Astrocyte (in vitro differentiated cells and primary cell): ENCODE data around the gene VEPH1. TPM values are rescaled to one million over a fixed set of nuclear protein-coding genes. Genes with fewer than 3 reads are reported as not detected.

Source experiments
- DNase-seq: peaks from one replicate; pipeline ENCODE4 v3.0.0-alpha.2; 2010; ENCODE audit warnings: low read depth
- FAIRE-seq: peaks from 2 replicates; lab custom pipeline; 2011; peaks lifted over from hg19 to GRCh38; lab: Jason Lieb, UNC
- H2AFZ ChIP-seq: 2 replicates; pipeline ENCODE4 v1.6.0; 2012; ENCODE audit warnings: low read depth, low read length, inconsistent platforms
- H3K27ac ChIP-seq: 2 replicates; pipeline ENCODE4 v1.5.1; 2011; ENCODE audit warnings: low read depth, low read length, inconsistent platforms
- H3K27me3 ChIP-seq: 2 replicates; pipeline ENCODE4 v1.6.0; 2011; ENCODE audit warnings: low read length, inconsistent platforms; ENCODE audit not compliant: insufficient read depth
- H3K36me3 ChIP-seq: 2 replicates; pipeline ENCODE4 v1.5.1; 2011; ENCODE audit warnings: low read length, inconsistent platforms; ENCODE audit not compliant: insufficient read depth
- H3K4me1 ChIP-seq: 2 replicates; pipeline ENCODE4 v1.5.1; 2011; ENCODE audit warnings: low read length, inconsistent platforms; ENCODE audit not compliant: insufficient read depth
- H3K4me2 ChIP-seq: 2 replicates; pipeline ENCODE4 v1.6.0; 2012; ENCODE audit warnings: low read length, inconsistent platforms
- H3K4me3 ChIP-seq: 2 replicates; pipeline ENCODE4 v1.5.1; 2011; ENCODE audit warnings: low read depth, mild to moderate bottlenecking, low read length, inconsistent platforms; ENCODE audit not compliant: insufficient read depth
- H3K79me2 ChIP-seq: 2 replicates; pipeline ENCODE4 v1.6.0; 2012; ENCODE audit warnings: mild to moderate bottlenecking, low read length, inconsistent platforms; ENCODE audit not compliant: insufficient read depth
- H3K9ac ChIP-seq: 2 replicates; pipeline ENCODE4 v1.6.0; 2012; ENCODE audit warnings: mild to moderate bottlenecking, low read length, inconsistent platforms
- H3K9me3 ChIP-seq: 2 replicates; pipeline ENCODE4 v1.5.1; 2012; ENCODE audit warnings: low read depth, mild to moderate bottlenecking, low read length, inconsistent platforms; ENCODE audit not compliant: insufficient read depth
- H4K20me1 ChIP-seq: 2 replicates; pipeline ENCODE4 v1.6.0; 2012; ENCODE audit warnings: low read length, inconsistent platforms; ENCODE audit not compliant: insufficient read depth
- H3K27ac Mint-ChIP-seq: one replicate; pipeline ENCODE4 v1.8.0; 2021; ENCODE audit warnings: mild to moderate bottlenecking, mixed read lengths; ENCODE audit not compliant: unreplicated experiment
- H3K27me3 Mint-ChIP-seq: one replicate; pipeline ENCODE4 v1.8.0; 2021; ENCODE audit warnings: low read depth, mixed read lengths; ENCODE audit not compliant: unreplicated experiment
- H3K36me3 Mint-ChIP-seq: one replicate; pipeline ENCODE4 v1.8.0; 2021; ENCODE audit warnings: low read depth, mixed read lengths; ENCODE audit not compliant: unreplicated experiment
- H3K4me1 Mint-ChIP-seq: one replicate; pipeline ENCODE4 v1.8.0; 2021; ENCODE audit warnings: low read depth, mixed read lengths; ENCODE audit not compliant: unreplicated experiment
- H3K4me3 Mint-ChIP-seq: one replicate; pipeline ENCODE4 v1.8.0; 2021; ENCODE audit warnings: mild to moderate bottlenecking, moderate library complexity, mixed read lengths; ENCODE audit not compliant: unreplicated experiment
- H3K9me3 Mint-ChIP-seq: one replicate; pipeline ENCODE4 v1.8.0; 2021; ENCODE audit warnings: mild to moderate bottlenecking, mixed read lengths; ENCODE audit not compliant: unreplicated experiment
- EZH2 ChIP-seq: IDR thresholded peaks from 2 replicates; pipeline ENCODE4 v1.6.1; 2012; ENCODE audit warnings: mild to moderate bottlenecking, low read length, inconsistent platforms; ENCODE audit not compliant: insufficient read depth
- total RNA-seq: library from RNA; stranded (reverse); gene quantifications from 2 replicates; pipeline ENCODE4 v1.2.1, GENCODE V29; 2021
- TF ChIP-seq, protein P1 (sequence below): IDR thresholded peaks from 2 replicates; pipeline ENCODE4 v1.5.1; 2011; ENCODE audit warnings: low read depth, mild to moderate bottlenecking, inconsistent platforms, low read length, moderate library complexity; ENCODE audit not compliant: insufficient read depth

The VEPH1 gene
- total RNA-seq, 1 donor from 2014 or later = 9.4 TPM

DNA sequence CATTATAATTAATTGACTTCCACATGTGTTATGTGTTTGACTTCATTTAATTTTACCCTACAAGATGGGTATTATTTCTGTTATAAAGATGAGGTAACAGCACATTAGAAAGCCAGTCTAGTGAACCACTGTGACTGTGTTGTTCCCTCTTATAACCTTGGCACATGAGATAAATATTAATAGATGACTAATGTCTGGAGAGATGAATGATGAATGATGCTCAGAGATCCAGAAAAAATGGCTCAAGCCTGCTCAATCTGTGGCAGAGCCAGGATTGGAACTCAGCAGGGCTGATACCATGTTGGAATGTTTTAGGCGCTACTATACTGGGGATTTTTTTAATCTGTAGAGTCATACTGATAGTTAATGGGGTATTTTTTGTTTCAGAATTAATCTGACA, 185.3 kb downstream of the VEPH1 start:
- Histone ChIP-seq H3K4me1 (no peaks in the 10 kb centered on the region), H3K79me2 (no peaks in the 10 kb centered on the region), H3K27ac (no peak overlapping the region), H4K20me1 (no peaks in the 10 kb centered on the region), H3K27me3 (no peaks in the 10 kb centered on the region), H3K9ac (no peak overlapping the region), H3K9me3 (no peaks in the 10 kb centered on the region), H3K36me3 (no peaks in the 10 kb centered on the region), H3K4me3 (no peak overlapping the region), H3K4me2 (no peak overlapping the region), H2AFZ (no peak overlapping the region)
- no peaks in the 10 kb centered on the region for H3K27me3 Mint-ChIP-seq
- H3K4me1 Mint-ChIP-seq = no peaks in the 10 kb centered on the region
- DNase-seq (no peak), FAIRE-seq (no peak)
- H3K4me3 Mint-ChIP-seq = no peak overlapping the region
- TF ChIP-seq, protein P1, sequence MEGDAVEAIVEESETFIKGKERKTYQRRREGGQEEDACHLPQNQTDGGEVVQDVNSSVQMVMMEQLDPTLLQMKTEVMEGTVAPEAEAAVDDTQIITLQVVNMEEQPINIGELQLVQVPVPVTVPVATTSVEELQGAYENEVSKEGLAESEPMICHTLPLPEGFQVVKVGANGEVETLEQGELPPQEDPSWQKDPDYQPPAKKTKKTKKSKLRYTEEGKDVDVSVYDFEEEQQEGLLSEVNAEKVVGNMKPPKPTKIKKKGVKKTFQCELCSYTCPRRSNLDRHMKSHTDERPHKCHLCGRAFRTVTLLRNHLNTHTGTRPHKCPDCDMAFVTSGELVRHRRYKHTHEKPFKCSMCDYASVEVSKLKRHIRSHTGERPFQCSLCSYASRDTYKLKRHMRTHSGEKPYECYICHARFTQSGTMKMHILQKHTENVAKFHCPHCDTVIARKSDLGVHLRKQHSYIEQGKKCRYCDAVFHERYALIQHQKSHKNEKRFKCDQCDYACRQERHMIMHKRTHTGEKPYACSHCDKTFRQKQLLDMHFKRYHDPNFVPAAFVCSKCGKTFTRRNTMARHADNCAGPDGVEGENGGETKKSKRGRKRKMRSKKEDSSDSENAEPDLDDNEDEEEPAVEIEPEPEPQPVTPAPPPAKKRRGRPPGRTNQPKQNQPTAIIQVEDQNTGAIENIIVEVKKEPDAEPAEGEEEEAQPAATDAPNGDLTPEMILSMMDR = no peak
- no peak for TF ChIP-seq EZH2
- no peak overlapping the region for H3K27ac Mint-ChIP-seq
- no peaks in the 10 kb centered on the region for H3K9me3 Mint-ChIP-seq
- H3K36me3 Mint-ChIP-seq = no peaks in the 10 kb centered on the region

DNA sequence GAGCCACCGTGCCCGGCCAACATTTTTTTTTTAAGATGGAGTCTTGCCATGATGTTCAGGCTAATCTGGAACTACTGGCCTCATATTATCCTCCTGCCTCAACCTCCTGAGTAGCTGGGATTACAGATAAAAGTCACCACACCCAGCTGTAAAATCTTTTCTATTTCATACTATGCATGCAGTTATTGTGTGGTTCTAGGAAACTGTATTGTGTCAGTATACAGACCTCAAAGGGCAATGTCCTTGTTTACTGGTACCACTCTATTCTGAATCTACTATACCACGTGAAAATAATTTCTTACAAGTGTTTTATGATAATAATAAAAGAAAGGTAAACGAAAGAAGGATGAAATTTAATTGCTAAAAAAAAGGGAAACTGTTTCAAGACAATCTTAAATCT, 190.0 kb downstream of the VEPH1 start:
- Mint-ChIP-seq H3K36me3 (no peaks in the 10 kb centered on the region), H3K27ac (no peak overlapping the region), H3K27me3 (no peaks in the 10 kb centered on the region), H3K4me1 (no peaks in the 10 kb centered on the region), H3K4me3 (no peak overlapping the region), H3K9me3 (no peaks in the 10 kb centered on the region)
- TF ChIP-seq EZH2 = no peak
- TF ChIP-seq, protein P1 = no peak
- Histone ChIP-seq H3K79me2 (no peaks in the 10 kb centered on the region), H3K27ac (no peak overlapping the region), H4K20me1 (no peaks in the 10 kb centered on the region), H3K4me2 (no peak overlapping the region), H3K9me3 (no peaks in the 10 kb centered on the region), H3K4me1 (no peaks in the 10 kb centered on the region), H3K4me3 (no peak overlapping the region), H3K36me3 (no peaks in the 10 kb centered on the region), H2AFZ (no peak overlapping the region), H3K27me3 (no peaks in the 10 kb centered on the region), H3K9ac (no peak overlapping the region)
- FAIRE-seq = no peak
- DNase-seq = no peak

DNA sequence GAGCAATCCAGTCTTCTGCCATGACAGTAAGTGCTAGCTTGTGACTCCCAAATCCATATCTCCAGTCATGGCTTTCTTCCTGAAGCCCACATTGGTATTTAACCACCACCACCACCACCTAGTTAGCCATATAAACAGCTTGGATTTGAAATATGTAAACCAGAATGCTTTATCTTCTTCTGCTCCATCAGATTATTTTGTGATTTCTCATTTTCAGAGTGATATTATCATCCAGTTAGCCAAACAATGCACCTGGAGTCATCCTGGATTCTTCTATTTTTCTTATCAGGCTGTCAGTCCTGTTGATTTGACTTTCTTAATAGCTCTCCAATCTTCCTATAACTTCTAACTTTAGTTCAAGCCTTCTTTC, 190.9 kb downstream of the VEPH1 start:
- H3K9me3 ChIP-seq = no peaks in the 10 kb centered on the region
- no peaks in the 10 kb centered on the region for H3K27me3 ChIP-seq
- H3K27me3 Mint-ChIP-seq = no peaks in the 10 kb centered on the region
- DNase-seq (peak; percentile 45), FAIRE-seq (no peak)
- no peaks in the 10 kb centered on the region for H3K9me3 Mint-ChIP-seq
- no peaks in the 10 kb centered on the region for H4K20me1 ChIP-seq
- H3K27ac ChIP-seq = no peak overlapping the region
- H3K27ac Mint-ChIP-seq = no peak overlapping the region
- H3K36me3 Mint-ChIP-seq = no peaks in the 10 kb centered on the region
- H3K79me2 ChIP-seq = no peaks in the 10 kb centered on the region
- no peak overlapping the region for H3K9ac ChIP-seq
- no peaks in the 10 kb centered on the region for H3K4me1 ChIP-seq
- no peak overlapping the region for H3K4me3 Mint-ChIP-seq
- TF ChIP-seq EZH2 = no peak
- TF ChIP-seq, protein P1 = no peak
- no peak overlapping the region for H3K4me2 ChIP-seq
- no peak overlapping the region for H3K4me3 ChIP-seq
- no peaks in the 10 kb centered on the region for H3K4me1 Mint-ChIP-seq
- no peak overlapping the region for H2AFZ ChIP-seq
- H3K36me3 ChIP-seq = no peaks in the 10 kb centered on the region
